PC-3 (cell line): ENCODE measurements around the gene PTPRN2.

ENCODE experiments used
- CTCF ChIP-seq: fragments of 300-600 bp; sonication (generic); conservative IDR thresholded peaks from 2 replicates; pipeline ENCODE4 v1.5.1; 2017; ENCODE audit warnings: antibody characterized with exemption, low read depth, mild to moderate bottlenecking, low read length
- EZH2 ChIP-seq: fragments of 300-600 bp; sonication (generic); IDR thresholded peaks from one replicate; pipeline ENCODE4 v1.6.1; 2017; ENCODE audit warnings: antibody characterized with exemption, mild to moderate bottlenecking, low read length; ENCODE audit not compliant: unreplicated experiment
- EZH2phosphoT487 ChIP-seq: fragments of 300-600 bp; sonication (generic); IDR thresholded peaks from 2 replicates; pipeline ENCODE4 v1.6.1; 2018; ENCODE audit warnings: mild to moderate bottlenecking, antibody characterized with exemption, low read length, borderline replicate concordance

GRCh38 chr7:157767506-157768197 lies 820.0 kb downstream of the PTPRN2 start:
- no peak for TF ChIP-seq CTCF
- TF ChIP-seq EZH2: no peak
- TF ChIP-seq EZH2phosphoT487: no peak
